ENCODE data around the gene SSRP1.

DNA sequence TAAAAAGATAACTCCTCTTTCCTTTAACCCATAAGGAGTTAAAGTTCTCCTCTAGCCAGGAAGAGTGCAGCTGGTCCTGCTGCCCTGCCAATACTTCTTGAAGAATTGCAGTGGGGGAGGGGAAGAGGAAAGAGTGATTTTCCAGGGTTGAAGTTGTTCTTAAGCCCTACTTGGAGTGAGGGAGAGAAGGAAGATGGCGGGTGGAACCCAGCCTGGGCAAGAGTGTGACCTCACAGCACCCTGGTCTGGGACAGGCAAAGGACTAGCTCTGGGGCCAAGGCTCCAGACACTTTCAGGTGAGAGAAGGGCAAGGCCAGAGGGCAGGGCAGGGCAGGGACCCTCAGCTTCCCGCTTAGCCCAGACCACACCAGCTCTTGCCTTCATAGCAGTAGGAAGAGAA lies 17.5 kb downstream of the SSRP1 start:
- no peak for TF ChIP-seq CTCF (IDR thresholded peaks at IDR 0.05; ENCODE audit: borderline replicate concordance, extremely low read depth, low read length, poor library complexity, severe bottlenecking)
- no peak for TF ChIP-seq EZH2 (IDR thresholded peaks at IDR 0.05; ENCODE audit: borderline replicate concordance, low read depth, low read length, severe bottlenecking)
